Activated CD4-positive, alpha-beta T cell treated with anti-CD3 and anti-CD28 coated beads for 36 hours (primary cell): ENCODE measurements around the gene ANO1. TPM values are rescaled to one million over a fixed set of nuclear protein-coding genes. Genes with fewer than 3 reads are reported as not detected.

Experiments
- total RNA-seq, 2 experiments: library from RNA; stranded (reverse); gene quantifications; one replicate each; pipeline ENCODE4 v1.2.3, GENCODE V29; 2021

Gene ANO1
- total RNA-seq, 2 experiments from 2014 or later: not detected

Other genes starting within 250 kb of the ANO1 start
- gene FADD, start 125.0 kb downstream of the ANO1 start, total RNA-seq: 10 to 100 TPM; 23.5 to 32.4 TPM
- gene PPFIA1, start 192.4 kb downstream of the ANO1 start, total RNA-seq: 10 to 100 TPM; 26.5 to 40.5 TPM